OCI-LY7 (cell line): ENCODE data around the gene NINL.

Experiments
- CTCF ChIP-seq: fragments of 200-600 bp; sonication (generic); conservative IDR thresholded peaks from 2 replicates; pipeline ENCODE4 v1.5.1; 2014; ENCODE audit warnings: mild to moderate bottlenecking, antibody characterized with exemption, low read length, moderate library complexity, mixed read lengths
- EZH2phosphoT487 ChIP-seq: fragments of 200-600 bp; sonication (generic); IDR thresholded peaks from 2 replicates; pipeline ENCODE4 v1.6.1; 2018; ENCODE audit warnings: low read depth, borderline replicate concordance, mild to moderate bottlenecking, mixed run types, antibody characterized with exemption, low read length, moderate library complexity, mixed read lengths

GRCh38 chr20:25571240-25571639 is 14.1 kb downstream of the NINL start:
- TF ChIP-seq CTCF (no peak), EZH2phosphoT487 (no peak)
